ENCODE measurements around the gene DRG2. TPM values are rescaled to one million over a fixed set of nuclear protein-coding genes. Genes with fewer than 3 reads are reported as not detected.

The DRG2 gene
- total and polyA plus RNA-seq, 2 donors (not counting 3 experiments of a cell fraction or from before 2014, with no cell fraction given) = 50.2 to 60.4 TPM

- Histone ChIP-seq H2AFZ (ENCODE audit: low read depth, low read length) (no peak overlapping the region), H3K27me3 (ENCODE audit: control insufficient read depth in 2 of 2, insufficient read depth in 2 of 2, low read length in 2 of 2) (no peaks in the 10 kb centered on the region), H3K9me1 (replicated peaks; ENCODE audit: control insufficient read depth, extremely low read depth, insufficient read depth, low read length) (no peaks in the 10 kb centered on the region), H3K4me1 (ENCODE audit: control insufficient read depth, extremely low read depth, insufficient read depth, low read length) (peaks cover 4% of the 10 kb centered on the region), H3K4me2 (ENCODE audit: insufficient read depth, low read length) (no peak overlapping the region), H3K27ac (ENCODE audit: insufficient read depth, low read depth, low read length) (no peak overlapping the region), H3K36me3 (ENCODE audit: control insufficient read depth in 2 of 2, extremely low read depth in 1 of 2, insufficient read depth in 2 of 2, low read length in 2 of 2) (no peaks in the 10 kb centered on the region), H3K9me3 (replicated peaks; ENCODE audit: control insufficient read depth, insufficient read depth, low read length) (no peaks in the 10 kb centered on the region), H3K79me2 (ENCODE audit: control insufficient read depth, insufficient read depth, low read length) (no peaks in the 10 kb centered on the region), H4K20me1 (replicated peaks; ENCODE audit: control insufficient read depth, extremely low read depth, insufficient read depth, low read length) (no peaks in the 10 kb centered on the region), H3K4me3 (replicated peaks in 1 of 3; ENCODE audit: insufficient read depth in 1 of 3, low read depth in 1 of 3, low read length in 3 of 3) (no peak overlapping the region), H3K9ac (replicated peaks; ENCODE audit: extremely low read depth, insufficient read depth, low read length) (no peak overlapping the region)
- no TSS peak for BruUV-seq (replicated peaks)
- DNase-seq (ENCODE audit: low read depth, low spot score) (no peak), FAIRE-seq (no peak)
- intact Hi-C loops (cut with micrococcal nuclease) (no loop called here), dilution Hi-C loops (cut with MboI; ENCODE audit: extremely low pct_ligation_motif_present, low sequenced_read_pairs) (no loop called here)
- CTCF ChIA-PET = no interaction called here
- POLR2A ChIA-PET = no interaction called here
- TF ChIP-seq CTCF (IDR thresholded peaks at IDR 0.05; ENCODE audit: extremely low read depth in 1 of 2, insufficient read depth in 1 of 2, low read depth in 1 of 2, low read length in 2 of 2) (no peak), EZH2 (IDR thresholded peaks at IDR 0.05; ENCODE audit: borderline replicate concordance, low read depth, low read length, severe bottlenecking) (no peak), POLR2A (IDR thresholded peaks at IDR 0.05; ENCODE audit: low read depth, low read length) (no peak), POLR2AphosphoS5 (IDR thresholded peaks at IDR 0.05; ENCODE audit: insufficient read depth, low read depth, low read length) (no peak), MAX (IDR thresholded peaks at IDR 0.05; ENCODE audit: insufficient read depth, insufficient read length) (no peak)
Observed at GRCh38 chr17:18145811-18146210, 58.1 kb downstream of the DRG2 start.

- ChIA-PET CTCF (no interaction called here), POLR2A (no interaction called here)
- Histone ChIP-seq H3K27ac (ENCODE audit: insufficient read depth, low read depth, low read length) (no peak overlapping the region), H3K36me3 (ENCODE audit: control insufficient read depth in 2 of 2, extremely low read depth in 1 of 2, insufficient read depth in 2 of 2, low read length in 2 of 2) (no peaks in the 10 kb centered on the region), H3K79me2 (ENCODE audit: control insufficient read depth, insufficient read depth, low read length) (no peaks in the 10 kb centered on the region), H4K20me1 (replicated peaks; ENCODE audit: control insufficient read depth, extremely low read depth, insufficient read depth, low read length) (no peaks in the 10 kb centered on the region), H3K27me3 (ENCODE audit: control insufficient read depth in 2 of 2, insufficient read depth in 2 of 2, low read length in 2 of 2) (no peaks in the 10 kb centered on the region), H3K4me3 (replicated peaks in 1 of 3; ENCODE audit: insufficient read depth in 1 of 3, low read depth in 1 of 3, low read length in 3 of 3) (no peak overlapping the region), H3K4me2 (ENCODE audit: insufficient read depth, low read length) (no peak overlapping the region), H2AFZ (ENCODE audit: low read depth, low read length) (no peak overlapping the region), H3K9ac (replicated peaks; ENCODE audit: extremely low read depth, insufficient read depth, low read length) (no peak overlapping the region), H3K4me1 (ENCODE audit: control insufficient read depth, extremely low read depth, insufficient read depth, low read length) (peaks cover 4% of the 10 kb centered on the region), H3K9me3 (replicated peaks; ENCODE audit: control insufficient read depth, insufficient read depth, low read length) (no peaks in the 10 kb centered on the region), H3K9me1 (replicated peaks; ENCODE audit: control insufficient read depth, extremely low read depth, insufficient read depth, low read length) (no peaks in the 10 kb centered on the region)
- dilution Hi-C loops (cut with MboI; ENCODE audit: extremely low pct_ligation_motif_present, low sequenced_read_pairs) = no loop called here
- intact Hi-C loops (cut with micrococcal nuclease) = no loop called here
- no TSS peak for BruUV-seq (replicated peaks)
- no peak for FAIRE-seq
- no peak for TF ChIP-seq POLR2AphosphoS5 (IDR thresholded peaks at IDR 0.05; ENCODE audit: insufficient read depth, low read depth, low read length)
- no peak for TF ChIP-seq MYC (IDR thresholded peaks at IDR 0.05; ENCODE audit: low read depth, low read length)
- TF ChIP-seq EZH2 (IDR thresholded peaks at IDR 0.05; ENCODE audit: borderline replicate concordance, low read depth, low read length, severe bottlenecking) = no peak
- no peak for DNase-seq (ENCODE audit: low read depth, low spot score)
Observed at GRCh38 chr17:18146259-18146658, 58.5 kb downstream of the DRG2 start.
